Renal cortical epithelial cell (primary cell): Measurements from ENCODE around the gene ZSCAN18. TPM values are rescaled to one million over a fixed set of nuclear protein-coding genes. Genes with fewer than 3 reads are reported as not detected.

Source experiments
- DNase-seq: peaks from one replicate; pipeline ENCODE4 v3.0.0-alpha.2; 2011; ENCODE audit warnings: low read depth
- total RNA-seq: library from RNA; depleted of rRNA; stranded (reverse); fragments of >200 nt; gene quantifications from 2 replicates; pipeline ENCODE4 v1.2.3, GENCODE V29; 2014

ZSCAN18 gene
- total RNA-seq, 1 donor from 2014 or later, result 52.4 TPM

DNA sequence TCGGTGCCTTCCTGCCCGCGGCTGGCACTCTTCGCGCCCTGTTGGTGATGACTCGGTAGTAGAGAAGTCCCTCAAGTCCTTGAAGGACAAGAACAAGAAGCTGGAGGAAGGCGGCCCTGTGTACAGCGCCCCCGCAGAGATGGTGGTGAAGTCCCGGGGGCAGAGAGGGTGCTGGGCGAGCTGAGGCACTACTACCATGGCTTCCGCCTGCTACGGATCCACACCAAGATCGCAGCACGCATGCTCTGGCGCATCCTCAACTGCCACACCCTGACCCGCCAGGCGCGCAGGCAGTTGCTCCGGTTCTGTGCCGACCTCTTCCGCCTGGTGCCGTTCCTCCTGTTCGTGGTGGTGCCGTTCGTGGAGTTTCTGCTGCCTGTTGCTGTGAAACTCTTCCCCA, 53.1 kb downstream of the ZSCAN18 start:
- DNase-seq, result no peak

DNA sequence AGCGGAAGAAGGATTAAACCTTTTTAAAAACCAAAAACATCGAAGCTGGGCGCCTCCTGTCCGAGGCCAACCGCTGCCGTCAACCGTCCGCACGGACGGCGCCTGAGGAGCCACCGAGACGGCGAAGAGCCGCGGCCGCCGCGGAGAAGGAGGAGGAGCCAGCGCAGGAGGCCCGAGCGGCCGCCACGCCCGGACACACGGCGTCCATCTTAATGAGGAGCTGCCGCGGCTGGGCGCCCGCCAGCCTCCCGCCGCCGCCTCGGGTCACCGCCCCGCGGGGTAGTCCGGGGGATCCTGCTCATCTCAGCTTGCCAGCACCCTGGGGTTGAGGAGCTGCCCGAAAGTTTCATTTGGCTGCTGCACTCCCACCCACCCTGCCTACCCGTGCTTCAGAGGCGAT, 53.6 kb downstream of the ZSCAN18 start:
- DNase-seq, result no peak

- DNase-seq, result no peak
These were observed 55.3 kb downstream of the ZSCAN18 start for GRCh38 chr19:58042495-58043340.

- no peak for DNase-seq
These were observed 57.1 kb downstream of the ZSCAN18 start for GRCh38 chr19:58040751-58041525.

DNA sequence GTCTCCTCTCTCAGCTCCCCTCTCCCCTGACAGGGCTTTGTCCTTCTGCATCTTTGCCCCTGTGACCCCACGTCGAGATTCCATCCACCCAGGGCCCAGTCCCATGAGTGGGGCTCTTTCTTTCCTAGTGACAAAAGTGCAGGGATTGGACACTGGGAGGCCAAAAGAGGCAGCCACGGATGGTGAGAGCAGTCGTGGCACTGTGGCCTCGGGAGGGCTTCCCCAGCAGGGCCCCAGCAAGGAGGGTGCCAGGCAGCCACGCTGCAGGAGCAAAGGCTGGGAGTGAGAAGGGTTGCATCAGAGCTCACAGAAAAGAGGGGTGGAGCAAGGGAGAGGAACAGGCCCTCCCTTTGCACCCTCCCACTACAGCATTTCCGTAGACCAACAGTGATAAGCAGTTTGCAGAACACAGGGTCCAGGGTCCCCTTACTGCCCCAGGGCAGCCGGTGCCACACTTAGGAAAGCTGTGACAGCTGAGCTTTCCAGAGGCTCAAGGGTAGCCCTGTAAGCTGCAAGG, 59.3 kb downstream of the ZSCAN18 start:
- no peak for DNase-seq

DNA sequence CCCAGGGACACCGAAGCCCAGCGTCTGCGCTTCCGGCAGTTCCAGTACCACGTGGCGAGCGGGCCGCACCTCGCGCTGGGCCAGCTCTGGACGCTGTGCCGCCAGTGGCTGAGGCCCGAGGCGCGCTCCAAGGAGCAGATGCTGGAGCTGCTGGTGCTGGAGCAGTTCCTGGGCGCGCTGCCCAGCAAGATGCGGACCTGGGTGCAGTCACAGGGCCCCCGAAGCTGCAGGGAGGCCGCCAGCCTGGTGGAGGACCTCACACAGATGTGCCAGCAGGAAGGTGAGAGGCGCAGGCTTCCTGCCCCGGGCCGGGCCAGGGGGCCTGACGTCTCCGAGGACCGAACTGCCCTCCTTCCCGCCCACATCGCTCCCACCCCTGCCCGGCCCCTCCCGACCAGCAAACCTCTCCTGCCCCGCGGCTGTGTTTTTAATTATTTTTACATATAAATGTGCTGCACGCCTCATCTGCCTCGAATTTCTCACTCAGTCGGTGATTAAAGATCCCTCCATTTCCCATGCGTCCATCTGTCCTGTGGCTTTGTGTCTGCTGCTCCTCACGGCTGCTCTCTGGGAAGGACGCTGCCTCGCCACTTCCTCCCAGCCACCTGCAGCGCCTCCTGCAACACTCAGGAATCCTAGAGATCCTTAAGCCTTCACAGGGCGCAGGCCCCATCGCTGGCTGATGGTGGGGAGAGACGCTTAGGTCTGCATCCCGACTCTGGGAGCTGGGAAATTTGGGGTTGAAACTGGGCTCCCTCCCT, 59.9 kb downstream of the ZSCAN18 start:
- no peak for DNase-seq

DNA sequence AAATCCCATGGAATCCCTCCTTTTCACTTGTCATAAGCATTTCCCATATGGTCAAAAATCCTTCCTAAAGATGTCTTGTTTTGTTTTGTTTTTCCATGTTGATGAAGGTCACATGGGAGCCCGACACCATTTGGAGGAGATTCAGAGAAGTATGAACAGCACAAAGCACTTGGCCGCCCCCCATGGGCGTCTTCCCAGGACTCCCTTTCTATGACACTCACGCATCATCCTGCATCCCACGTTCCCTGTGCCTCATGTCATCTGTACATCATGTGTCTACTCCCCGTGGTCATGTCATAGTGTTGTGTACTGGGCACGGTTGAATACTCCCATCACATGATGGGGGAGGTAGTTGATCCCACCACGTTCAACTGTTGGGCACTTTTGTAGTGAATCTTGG, 62.2 kb downstream of the ZSCAN18 start:
- no peak for DNase-seq

DNA sequence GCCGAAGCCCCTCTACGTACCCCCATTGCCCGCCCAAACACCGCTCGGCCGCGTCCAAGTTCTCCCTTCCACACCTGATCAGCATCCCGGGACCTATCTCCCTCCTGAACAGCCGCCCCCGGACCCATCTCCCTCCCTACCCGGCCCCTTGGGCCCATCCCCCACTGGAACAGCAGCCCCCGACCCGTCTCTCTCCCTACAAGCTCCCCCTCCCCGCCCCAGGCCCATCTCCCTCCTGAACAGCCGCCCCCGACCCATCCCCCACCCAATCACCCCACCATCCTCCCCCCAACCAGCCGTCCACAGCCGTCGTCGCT, 63.6 kb downstream of the ZSCAN18 start:
- DNase-seq, result no peak

Other genes with a start within 250 kb of the ZSCAN18 start
- gene ZNF587, start 248.4 kb downstream of the ZSCAN18 start, total RNA-seq, result 29.0 and 75.3 TPM in 2 replicates
- 5.2 and 8.7 TPM in 2 replicates for gene ZNF814, start 209.2 kb downstream of the ZSCAN18 start, total RNA-seq
- 8.3 and 28.5 TPM in 2 replicates for gene ZNF417, start 181.6 kb downstream of the ZSCAN18 start, total RNA-seq
- gene ZNF418, start 162.8 kb downstream of the ZSCAN18 start, total RNA-seq, result 3.6 and 7.2 TPM in 2 replicates
- gene ZNF256, start 150.5 kb downstream of the ZSCAN18 start, total RNA-seq, result 3.5 and 6.8 TPM in 2 replicates
- gene C19orf18, start 123.7 kb downstream of the ZSCAN18 start, total RNA-seq, result 0.15 TPM in 1 of 2 replicates, not detected in the other
- 9.6 and 19.9 TPM in 2 replicates for gene ZNF606, start 95.4 kb downstream of the ZSCAN18 start, total RNA-seq
- not detected in 2 replicates for gene ZSCAN1, start 64.2 kb downstream of the ZSCAN18 start, total RNA-seq
- gene ZNF135, start 38.9 kb downstream of the ZSCAN18 start, total RNA-seq, result 2.3 and 7.7 TPM in 2 replicates
- gene ZNF329, start 52.6 kb upstream of the ZSCAN18 start, total RNA-seq, result 13.0 and 21.8 TPM in 2 replicates
- gene ZNF274, start 84.8 kb upstream of the ZSCAN18 start, total RNA-seq, result 15.9 and 22.6 TPM in 2 replicates
- 53.8 and 73.3 TPM in 2 replicates for gene ZNF544, start 130.7 kb upstream of the ZSCAN18 start, total RNA-seq
- 4.2 and 10.9 TPM in 2 replicates for gene ZNF8, start 180.7 kb upstream of the ZSCAN18 start, total RNA-seq
- gene ERVK3-1, start 207.1 kb upstream of the ZSCAN18 start, total RNA-seq, result 37.3 and 37.6 TPM in 2 replicates
- gene ZSCAN22, start 228.8 kb upstream of the ZSCAN18 start, total RNA-seq, result 1.4 and 4.0 TPM in 2 replicates